SJCRH30 (cell line): ENCODE data around the gene REV3L. TPM values are rescaled to one million over a fixed set of nuclear protein-coding genes. Genes with fewer than 3 reads are reported as not detected.
A peak's percentile ranks its signal among the peaks of the same experiment; 100 is the strongest.
"Not testable (repeated sequence)": the region's sequence is repeated elsewhere in the genome, so short reads cannot be mapped to it uniquely, and the experiment has no call there.

ENCODE experiments used
- DNase-seq, 2 experiments: peaks; one replicate each; pipeline ENCODE4 v3.0.0-alpha.2; 2015 to 2020
- H3K27ac ChIP-seq: fragments of 250-450 bp; sonication (Bioruptor Pico); 2 replicates; pipeline ENCODE4 v1.5.1; 2020; ENCODE audit warnings: mild to moderate bottlenecking, moderate library complexity
- H3K27me3 ChIP-seq: fragments of 250-450 bp; sonication (Bioruptor Pico); 2 replicates; pipeline ENCODE4 v1.5.1; 2020; ENCODE audit warnings: mild to moderate bottlenecking, moderate library complexity
- H3K36me3 ChIP-seq: fragments of 250-450 bp; sonication (Bioruptor Pico); 2 replicates; pipeline ENCODE4 v1.5.1; 2020; ENCODE audit warnings: mild to moderate bottlenecking, moderate library complexity
- H3K4me1 ChIP-seq: fragments of 250-450 bp; sonication (Bioruptor Pico); 2 replicates; pipeline ENCODE4 v1.5.1; 2020; ENCODE audit warnings: mild to moderate bottlenecking, moderate library complexity
- H3K4me3 ChIP-seq: fragments of 250-450 bp; sonication (Bioruptor Pico); 2 replicates; pipeline ENCODE4 v1.5.1; 2020; ENCODE audit warnings: mild to moderate bottlenecking, moderate library complexity
- H3K9me3 ChIP-seq: fragments of 250-450 bp; sonication (Bioruptor Pico); replicated peaks from 2 replicates; pipeline ENCODE4 v1.5.1; 2020; ENCODE audit warnings: mild to moderate bottlenecking, moderate library complexity
- total RNA-seq: library from RNA; depleted of rRNA; stranded (reverse); fragments of >200 nt; shearing (Covaris generic); gene quantifications from 2 replicates; pipeline ENCODE4 v1.2.3, GENCODE V29; 2014

REV3L gene
- total RNA-seq, 1 experiment from 2014 or later, result 34.3 TPM

DNA sequence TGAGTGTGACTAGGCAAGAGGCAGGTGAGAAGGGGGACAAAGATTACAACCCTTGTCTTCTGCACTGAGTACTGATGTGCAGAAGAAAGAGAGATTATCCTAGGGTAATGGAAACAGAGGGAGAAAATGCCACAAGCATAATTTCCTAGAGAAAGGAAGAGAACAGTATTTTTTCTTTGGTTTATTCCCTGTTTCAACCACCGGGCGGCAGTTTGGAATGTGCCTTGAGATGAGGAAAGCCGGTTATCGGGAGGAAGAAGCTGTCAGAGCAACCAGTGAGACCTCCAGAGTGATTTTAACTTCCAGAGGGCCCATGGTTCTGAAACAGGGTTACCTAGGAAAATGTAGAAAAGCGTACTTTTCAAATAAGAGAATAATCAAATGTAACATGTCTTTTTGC lies 121.4 kb downstream of the REV3L start:
- Histone ChIP-seq H3K9me3 (no peaks in the 10 kb centered on the region), H3K27me3 (no peaks in the 10 kb centered on the region), H3K27ac (no peak overlapping the region), H3K36me3 (peaks cover 18% of the 10 kb centered on the region), H3K4me3 (no peak overlapping the region), H3K4me1 (peaks cover 2% of the 10 kb centered on the region; the same call in 1 of the 2 replicates)
- peak; percentile 49 to 70 for DNase-seq

DNA sequence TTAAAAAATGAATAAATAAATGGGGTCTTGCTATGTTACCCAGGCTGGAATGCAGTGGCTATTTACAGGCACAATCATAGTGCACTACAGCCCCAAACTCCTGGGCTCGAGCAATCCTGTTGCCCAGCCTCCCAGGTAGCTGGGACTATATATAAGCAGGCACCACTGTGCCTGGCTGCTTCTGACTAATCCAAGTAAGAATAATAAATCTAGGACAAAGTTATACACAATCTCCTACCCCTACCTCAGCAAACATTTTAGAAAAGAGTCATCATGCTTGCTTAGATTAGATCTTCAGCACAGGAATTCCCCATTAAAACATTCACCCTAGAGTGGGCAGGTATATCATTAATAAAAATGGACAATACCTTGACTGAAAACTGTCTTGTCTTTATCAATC lies 124.6 kb downstream of the REV3L start:
- H3K4me3 ChIP-seq, result no peak overlapping the region
- no peaks in the 10 kb centered on the region for H3K27me3 ChIP-seq
- H3K4me1 ChIP-seq, result peaks cover 2% of the 10 kb centered on the region; the same call in 1 of the 2 replicates
- no peak overlapping the region for H3K27ac ChIP-seq
- peaks cover 39% of the 10 kb centered on the region for H3K36me3 ChIP-seq
- no peak for DNase-seq
- H3K9me3 ChIP-seq, result no peaks in the 10 kb centered on the region

- Histone ChIP-seq H3K27ac (no peak overlapping the region), H3K4me1 (peaks cover 2% of the 10 kb centered on the region; the same call in 1 of the 2 replicates), H3K27me3 (no peaks in the 10 kb centered on the region), H3K9me3 (no peaks in the 10 kb centered on the region), H3K36me3 (peaks cover 39% of the 10 kb centered on the region), H3K4me3 (no peak overlapping the region)
- no peak for DNase-seq
Observed at GRCh38 chr6:111357705-111358104, 125.3 kb downstream of the REV3L start.

DNA sequence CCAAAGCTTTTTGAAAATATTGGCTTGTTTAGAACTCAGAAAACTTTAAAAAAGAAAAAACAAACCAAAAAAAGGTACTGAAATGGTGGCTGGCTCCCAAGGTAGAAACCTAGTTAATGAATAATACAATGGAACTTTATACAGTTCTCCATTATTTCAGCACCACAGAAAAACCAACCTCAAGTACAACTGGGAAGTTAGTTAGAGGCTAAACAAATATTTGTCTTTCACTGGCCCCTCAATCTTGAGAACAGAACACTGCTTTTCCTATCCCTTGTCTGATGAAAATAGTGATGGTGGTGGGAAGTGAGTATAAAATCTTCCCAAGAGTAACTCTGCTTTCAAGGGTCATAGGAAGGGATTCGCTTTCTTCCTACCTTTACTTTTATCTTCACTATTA lies 126.5 kb downstream of the REV3L start:
- H3K4me3 ChIP-seq, result no peak overlapping the region
- H3K36me3 ChIP-seq, result peaks cover 41% of the 10 kb centered on the region
- no peak overlapping the region for H3K27ac ChIP-seq
- no peaks in the 10 kb centered on the region for H3K4me1 ChIP-seq
- H3K9me3 ChIP-seq, result no peaks in the 10 kb centered on the region; the same call in 1 of the 2 replicates
- no peaks in the 10 kb centered on the region for H3K27me3 ChIP-seq
- no peak for DNase-seq

- Histone ChIP-seq H3K27me3 (no peaks in the 10 kb centered on the region), H3K36me3 (peaks cover 52% of the 10 kb centered on the region), H3K4me3 (no peak overlapping the region), H3K4me1 (no peaks in the 10 kb centered on the region), H3K27ac (no peak overlapping the region), H3K9me3 (no peaks in the 10 kb centered on the region; the same call in 1 of the 2 replicates)
- no peak for DNase-seq
Observed at GRCh38 chr6:111354758-111355555, 128.1 kb downstream of the REV3L start.

- Histone ChIP-seq H3K36me3 (peaks cover 62% of the 10 kb centered on the region), H3K4me1 (no peaks in the 10 kb centered on the region), H3K27me3 (no peaks in the 10 kb centered on the region), H3K9me3 (no peaks in the 10 kb centered on the region; the same call in 1 of the 2 replicates), H3K4me3 (no peak overlapping the region), H3K27ac (no peak overlapping the region)
- peak in 1 of 2 experiments; percentile 6 for DNase-seq
Observed at GRCh38 chr6:111353912-111354462, 129.0 kb downstream of the REV3L start.

GRCh38 chr6:111347589-111347988 lies 135.4 kb downstream of the REV3L start:
- Histone ChIP-seq H3K4me1 (no peaks in the 10 kb centered on the region), H3K27me3 (no peaks in the 10 kb centered on the region), H3K36me3 (peaks cover 59% of the 10 kb centered on the region), H3K4me3 (no peak overlapping the region), H3K9me3 (no peaks in the 10 kb centered on the region; the same call in 1 of the 2 replicates), H3K27ac (no peak overlapping the region)
- no peak for DNase-seq

DNA sequence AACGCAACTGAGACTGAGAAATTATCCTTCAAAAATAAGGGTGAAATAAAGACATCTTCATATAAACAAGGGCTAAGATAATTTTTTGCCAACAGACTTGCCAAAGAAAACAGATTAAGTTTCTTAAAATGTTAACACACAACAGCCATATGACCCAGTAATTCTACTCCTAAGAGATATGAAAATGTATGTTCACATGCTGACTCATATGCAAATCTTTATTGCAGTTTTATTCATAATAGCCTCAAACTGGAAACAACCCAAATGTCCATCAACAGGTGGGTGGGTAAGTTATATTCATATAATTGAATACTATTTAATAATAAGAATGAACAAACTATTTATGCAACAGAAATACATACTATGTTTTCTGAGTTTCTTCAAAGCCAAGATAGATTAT lies 140.1 kb downstream of the REV3L start:
- H3K36me3 ChIP-seq, result peaks cover 34% of the 10 kb centered on the region
- H3K4me1 ChIP-seq, result no peaks in the 10 kb centered on the region
- no peak overlapping the region for H3K27ac ChIP-seq
- no peaks in the 10 kb centered on the region for H3K9me3 ChIP-seq
- DNase-seq, result no peak
- H3K27me3 ChIP-seq, result no peaks in the 10 kb centered on the region
- no peak overlapping the region for H3K4me3 ChIP-seq

GRCh38 chr6:111339294-111339693 lies 143.7 kb downstream of the REV3L start:
- Histone ChIP-seq H3K27ac (no peak overlapping the region), H3K4me1 (no peaks in the 10 kb centered on the region), H3K27me3 (no peaks in the 10 kb centered on the region), H3K9me3 (no peaks in the 10 kb centered on the region), H3K4me3 (no peak overlapping the region), H3K36me3 (peaks cover 31% of the 10 kb centered on the region)
- DNase-seq, result no peak

DNA sequence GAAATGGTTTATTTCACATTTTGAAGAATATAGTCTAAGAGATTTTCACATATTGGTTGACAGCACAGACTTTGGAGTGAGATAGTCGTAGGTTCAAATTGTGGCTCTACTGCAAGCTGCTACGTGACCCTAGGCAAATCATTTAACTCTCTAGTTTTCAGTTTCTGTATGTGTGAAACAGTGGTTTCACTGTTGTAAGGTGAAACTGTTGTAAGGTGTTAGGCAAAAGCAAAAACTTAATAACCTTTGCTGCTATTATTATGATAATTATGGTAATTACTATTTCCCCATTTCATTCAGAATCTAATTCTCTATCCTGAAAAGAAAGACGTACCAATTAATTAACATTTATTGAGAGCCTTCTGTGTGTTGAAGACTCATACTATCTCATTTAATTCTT lies 144.2 kb downstream of the REV3L start:
- H3K4me3 ChIP-seq, result no peak overlapping the region
- H3K27ac ChIP-seq, result no peak overlapping the region
- H3K4me1 ChIP-seq, result no peaks in the 10 kb centered on the region
- no peaks in the 10 kb centered on the region for H3K9me3 ChIP-seq
- DNase-seq, result no peak
- H3K36me3 ChIP-seq, result peaks cover 35% of the 10 kb centered on the region
- no peaks in the 10 kb centered on the region for H3K27me3 ChIP-seq

DNA sequence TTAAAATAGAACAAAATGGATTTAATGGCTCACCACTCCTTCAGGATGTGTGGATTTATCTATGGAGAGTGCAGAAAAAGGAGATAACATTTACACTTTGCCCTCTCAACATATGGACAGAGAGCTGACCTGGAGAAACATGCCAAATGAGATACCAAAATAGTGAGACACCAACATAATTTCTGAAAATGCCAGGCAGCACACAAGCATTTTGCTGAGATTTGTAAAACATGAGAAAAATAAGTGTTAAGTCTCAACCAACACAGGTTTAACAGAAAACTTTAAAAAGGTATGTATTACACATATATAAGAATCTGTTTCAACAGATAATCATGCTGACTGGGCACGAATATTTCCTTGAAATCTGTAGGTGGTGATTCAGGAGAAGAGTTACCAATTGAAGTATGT lies 145.2 kb downstream of the REV3L start:
- H3K27ac ChIP-seq, result no peak overlapping the region
- peaks cover 33% of the 10 kb centered on the region for H3K36me3 ChIP-seq
- H3K9me3 ChIP-seq, result 0 out of 2 replicates have a peak, but pooled peaks cover 2% of the 10 kb centered on the region
- no peaks in the 10 kb centered on the region for H3K27me3 ChIP-seq
- no peak overlapping the region for H3K4me3 ChIP-seq
- no peaks in the 10 kb centered on the region for H3K4me1 ChIP-seq
- no peak for DNase-seq

GRCh38 chr6:111329882-111330633 lies 153.0 kb downstream of the REV3L start:
- no peaks in the 10 kb centered on the region for H3K4me1 ChIP-seq
- DNase-seq, result no peak
- peaks cover 72% of the 10 kb centered on the region for H3K36me3 ChIP-seq
- H3K27ac ChIP-seq, result no peak overlapping the region
- no peaks in the 10 kb centered on the region for H3K27me3 ChIP-seq
- H3K4me3 ChIP-seq, result no peak overlapping the region
- H3K9me3 ChIP-seq, result 0 out of 2 replicates have a peak, but pooled peaks cover 2% of the 10 kb centered on the region

- peaks cover 75% of the 10 kb centered on the region for H3K36me3 ChIP-seq
- no peak overlapping the region for H3K27ac ChIP-seq
- no peaks in the 10 kb centered on the region for H3K27me3 ChIP-seq
- no peak for DNase-seq
- H3K4me3 ChIP-seq, result no peak overlapping the region
- H3K9me3 ChIP-seq, result no peaks in the 10 kb centered on the region
- no peaks in the 10 kb centered on the region for H3K4me1 ChIP-seq
Observed at GRCh38 chr6:111326563-111326962, 156.5 kb downstream of the REV3L start.

DNA sequence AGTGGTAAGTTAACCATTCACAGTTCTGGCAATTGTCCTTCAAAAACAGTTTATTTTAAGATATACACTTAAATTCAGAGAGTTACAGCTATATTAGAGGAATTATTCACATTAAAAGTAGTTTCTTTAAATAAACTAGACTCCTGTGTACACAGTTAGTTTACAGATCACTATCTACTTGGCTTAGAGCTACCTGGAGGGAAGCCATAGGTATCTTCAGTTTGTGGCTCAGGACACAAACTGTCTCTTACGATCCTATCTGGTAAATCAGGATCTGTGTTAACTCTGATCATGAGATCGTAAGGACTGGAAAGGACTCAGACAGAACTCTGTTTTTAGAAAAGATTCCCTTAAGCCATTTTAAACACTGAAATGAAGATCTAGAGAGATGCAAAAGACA lies 160.9 kb downstream of the REV3L start:
- Histone ChIP-seq H3K27me3 (no peaks in the 10 kb centered on the region), H3K27ac (no peak overlapping the region), H3K9me3 (no peaks in the 10 kb centered on the region), H3K4me3 (no peak overlapping the region), H3K36me3 (peaks cover 68% of the 10 kb centered on the region), H3K4me1 (no peaks in the 10 kb centered on the region)
- no peak for DNase-seq

GRCh38 chr6:111307950-111308349 lies 175.1 kb downstream of the REV3L start:
- H3K9me3 ChIP-seq, H3K4me3 ChIP-seq, H3K27me3 ChIP-seq, DNase-seq, H3K4me1 ChIP-seq, H3K27ac ChIP-seq: not testable (repeated sequence)
- peaks cover 64% of the 10 kb centered on the region for H3K36me3 ChIP-seq
